HepG2 (cell line): ENCODE measurements around the gene C2orf76. TPM values are rescaled to one million over a fixed set of nuclear protein-coding genes. Genes with fewer than 3 reads are reported as not detected.

Source experiments
- ATAC-seq: fragments of 200-7000 bp; cut with Tn5 transposase; 3 replicates; pipeline ENCODE4 v1.9.1; 2020; ENCODE audit warnings: mild to moderate bottlenecking, moderate library complexity
- BruUV-seq: library from RNA; stranded (reverse); fragments of 400-500 nt; replicated peaks from 2 replicates; lab custom pipeline; 2021; lab: Mats Ljungman, UMichigan
- CTCF ChIA-PET: fragments of 300-600 bp; formaldehyde crosslinking; extraction: SDS; loops from one replicate; lab custom pipeline; 2021; ENCODE audit warnings: low total read pairs, inconsistent platforms, low intra/inter-chr PET ratio; lab: Yijun Ruan, JAX
- POLR2A ChIA-PET: fragments of 350-600 bp; sonication (Branson Sonifier 250); formaldehyde crosslinking; loops from one replicate; lab custom pipeline; 2020; ENCODE audit warnings: antibody characterized with exemption, inconsistent platforms; lab: Yijun Ruan, JAX
- DNase-seq: peaks from one replicate; pipeline ENCODE4 v3.0.0-alpha.2; 2015; ENCODE audit warnings: low spot score
- FAIRE-seq: peaks from 3 replicates; lab custom pipeline; 2011; peaks lifted over from hg19 to GRCh38; lab: Jason Lieb, UNC
- H2AFZ ChIP-seq: one replicate; pipeline ENCODE4 v1.6.1; 2011; ENCODE audit warnings: low read length, inconsistent platforms
- H3K27ac ChIP-seq: fragments of 300-600 bp; 3 replicates; pipeline ENCODE4 v1.8.0; 2011; ENCODE audit warnings: mixed run types, mild to moderate bottlenecking, mixed read lengths, low read length, inconsistent platforms; ENCODE audit not compliant: insufficient read depth; ENCODE audit errors: extremely low read length
- H3K27me3 ChIP-seq, 2 experiments: fragments of 200-600 bp in 1 of 2; 2 replicates in 1 of 2; 3 replicates in 1 of 2; pipeline versions ENCODE4 v1.6.0 to v1.8.0; 2011; ENCODE audit warnings: low read length in 2 of 2, mild to moderate bottlenecking in 2 of 2, moderate library complexity in 2 of 2, inconsistent platforms in 1 of 2; ENCODE audit not compliant: insufficient read depth in 2 of 2, control insufficient read depth in 1 of 2
- H3K36me3 ChIP-seq, 2 experiments: fragments of 200-600 bp in 1 of 2; replicated peaks in 1 of 2; 2 replicates in 1 of 2; 3 replicates in 1 of 2; pipeline versions ENCODE4 v1.5.1 to v1.8.0; 2011; ENCODE audit warnings: low read length in 2 of 2, inconsistent platforms in 1 of 2; ENCODE audit not compliant: insufficient read depth in 2 of 2, control insufficient read depth in 1 of 2
- H3K4me1 ChIP-seq: 2 replicates; pipeline ENCODE4 v1.5.1; 2012; ENCODE audit warnings: low read length, inconsistent platforms; ENCODE audit not compliant: insufficient read depth
- H3K4me2 ChIP-seq: 2 replicates; pipeline ENCODE4 v1.6.0; 2011; ENCODE audit warnings: low read depth, low read length, inconsistent platforms
- H3K4me3 ChIP-seq, 3 experiments: fragments of 200-600 bp in 1 of 3; sonication (generic), shearing (Covaris generic) in 1 of 3; replicated peaks in 1 of 3; 2 replicates each; pipeline ENCODE4 v1.5.1; 2011 to 2016; ENCODE audit warnings: low read length in 3 of 3, inconsistent platforms in 2 of 3, low read depth in 2 of 3, mild to moderate bottlenecking in 2 of 3, control low read depth in 1 of 3, mixed read lengths in 1 of 3; ENCODE audit not compliant: insufficient read depth in 1 of 3
- H3K79me2 ChIP-seq: one replicate; pipeline ENCODE4 v1.6.1; 2011; ENCODE audit warnings: low read length, inconsistent platforms; ENCODE audit not compliant: insufficient read depth
- H3K9ac ChIP-seq: 2 replicates; pipeline ENCODE4 v1.6.0; 2011; ENCODE audit warnings: mild to moderate bottlenecking, low read depth, low read length, inconsistent platforms; ENCODE audit not compliant: insufficient read depth
- H3K9me3 ChIP-seq: 2 replicates; pipeline ENCODE4 v1.5.1; 2012; ENCODE audit warnings: mild to moderate bottlenecking, low read length
- H4K20me1 ChIP-seq: 2 replicates; pipeline ENCODE4 v1.6.0; 2011; ENCODE audit warnings: inconsistent platforms, mild to moderate bottlenecking, low read length, moderate library complexity; ENCODE audit not compliant: insufficient read depth
- DBP ChIP-seq: sonication (generic); formaldehyde crosslinking; IDR thresholded peaks from 2 replicates; pipeline ENCODE4 v1.4.0; 2020; ENCODE audit warnings: missing genetic modification reagents; ENCODE audit errors: not compliant biosample characterization
- GRHL1 ChIP-seq: sonication (generic); formaldehyde crosslinking; conservative IDR thresholded peaks from 2 replicates; pipeline ENCODE4 v1.8.0; 2022; ENCODE audit warnings: missing genetic modification reagents
- HNF4A ChIP-seq: sonication (generic); formaldehyde crosslinking; IDR thresholded peaks from 2 replicates; pipeline ENCODE4 v1.4.0; 2020; ENCODE audit warnings: missing genetic modification reagents
- KDM6A ChIP-seq: IDR thresholded peaks from 2 replicates; pipeline ENCODE4 v1.6.1; 2016; ENCODE audit warnings: low read depth
- MLX ChIP-seq: IDR thresholded peaks from 2 replicates; pipeline ENCODE4 v1.6.1; 2016
- TAF15 ChIP-seq: fragments of 200-400 bp; formaldehyde crosslinking; IDR thresholded peaks from one replicate; pipeline ENCODE4 v1.6.1; 2018; ENCODE audit warnings: mild to moderate bottlenecking, low read depth, low read length; ENCODE audit not compliant: poor library complexity, severe bottlenecking
- TARDBP ChIP-seq: sonication (generic); formaldehyde crosslinking; IDR thresholded peaks from 2 replicates; pipeline ENCODE4 v1.8.0; 2022; ENCODE audit warnings: mild to moderate bottlenecking, missing genetic modification reagents
- TEAD2 ChIP-seq: sonication (generic); formaldehyde crosslinking; IDR thresholded peaks from 2 replicates; pipeline ENCODE4 v1.9.0; 2021; ENCODE audit warnings: missing genetic modification reagents
- TOE1 ChIP-seq: sonication (generic); formaldehyde crosslinking; IDR thresholded peaks from 2 replicates; pipeline ENCODE4 v1.4.0; 2020; ENCODE audit warnings: mild to moderate bottlenecking, missing genetic modification reagents
- ZBTB7A ChIP-seq: sonication (generic); formaldehyde crosslinking; IDR thresholded peaks from 2 replicates; pipeline ENCODE4 v1.8.0; 2022; ENCODE audit warnings: mild to moderate bottlenecking, missing genetic modification reagents
- ZFAT ChIP-seq: sonication (generic); formaldehyde crosslinking; conservative IDR thresholded peaks from 2 replicates; pipeline ENCODE4 v1.8.1; 2023; ENCODE audit warnings: missing genetic modification reagents, inconsistent platforms
- ZFYVE20 ChIP-seq: sonication (generic); formaldehyde crosslinking; IDR thresholded peaks from 2 replicates; pipeline ENCODE4 v1.8.0; 2023; ENCODE audit warnings: low read depth, mild to moderate bottlenecking, moderate library complexity, missing genetic modification reagents, borderline replicate concordance
- ZNF382 ChIP-seq: sonication (generic); formaldehyde crosslinking; IDR thresholded peaks from 2 replicates; pipeline ENCODE4 v1.5.0; 2020; ENCODE audit warnings: missing genetic modification reagents, mild to moderate bottlenecking, borderline replicate concordance
- ZNF407 ChIP-seq: sonication (generic); formaldehyde crosslinking; IDR thresholded peaks from one replicate; pipeline ENCODE4 v1.5.1; 2020; ENCODE audit warnings: mild to moderate bottlenecking, missing genetic modification reagents; ENCODE audit errors: not compliant biosample characterization
- WGBS: methylation state at CpG from one replicate; pipeline ENCODE4 v1.1.6; 2017; ENCODE audit warnings: low lambda C conversion rate; 5-methylcytosine and 5-hydroxymethylcytosine counted together
- in situ Hi-C: cut with HindIII; loops from 2 replicates; pipeline ENCODE4 v1.10.0; 2017; ENCODE audit warnings: low pct_unique_long_range_greater_than_20kb; ENCODE audit not compliant: extremely low pct_ligation_motif_present
- intact Hi-C: fragments of 100-400 bp; cut with micrococcal nuclease; formaldehyde crosslinking; loops from one replicate; pipeline ENCODE4 v1.10.0; 2022; ENCODE audit not compliant: unreplicated experiment
- polyA plus RNA-seq, 8 experiments: library from polyadenylated mRNA; depleted of rRNA in 3 of 8; stranded (reverse) in 7 of 8; unstranded in 1 of 8; fragments of >200 nt; fragmentation: Illumina TruSeq in 4 of 8; extraction: Trizol in 4 of 8; gene quantifications; 2 replicates each; pipeline versions ENCODE4 v1.2.1 to v1.2.3, GENCODE V29; 2011 to 2016; ENCODE audit warnings: low read depth in 4 of 8, missing spikeins in 1 of 8, mixed read lengths in 1 of 8; ENCODE audit not compliant: insufficient read depth in 1 of 8
- total RNA-seq, 5 experiments: library from RNA; depleted of rRNA; stranded (reverse); fragments of >200 nt; fragmentation: Illumina TruSeq; extraction: Trizol; gene quantifications; 2 replicates each; pipeline ENCODE4 v1.2.3, GENCODE V29; 2016; ENCODE audit warnings: low read depth in 1 of 5

C2orf76 gene
- total and polyA plus RNA-seq, 2 of the 13 experiments (the other 11 are each of a cell fraction or from before 2014, with no cell fraction given) = 7.7 to 8.5 TPM

- WGBS = 43% methylated on average over 10 of the region's 10 CpGs
- intact Hi-C loops (no loop called here), in situ Hi-C loops (loop anchor here (10.0 kb wide), 1 partner anchor 269 kb away; no protein-coding TSS in a partner anchor)
- no peak for DNase-seq
- CTCF ChIA-PET = no interaction called here
- H2AFZ ChIP-seq = no peak overlapping the region
- no peaks in the 10 kb centered on the region for H3K36me3 ChIP-seq
- peaks cover 0 to 21% of the 10 kb centered on the region in 2 experiments; a peak in 4 of 5 replicates for H3K27me3 ChIP-seq
- H4K20me1 ChIP-seq = no peaks in the 10 kb centered on the region
- ATAC-seq = no peak
- no peak for FAIRE-seq
- no peak overlapping the region for H3K4me3 ChIP-seq
- H3K4me1 ChIP-seq = no peaks in the 10 kb centered on the region
- H3K9ac ChIP-seq = no peak overlapping the region
- H3K9me3 ChIP-seq = no peaks in the 10 kb centered on the region
- no peaks in the 10 kb centered on the region for H3K79me2 ChIP-seq
- POLR2A ChIA-PET = interaction anchor here (1.1 kb wide), 1 partner anchor 61 kb away, joined by 3 read pairs; the partner anchor contains the start of gene STEAP3
- no peak overlapping the region for H3K27ac ChIP-seq
- no TSS peak for BruUV-seq
- H3K4me2 ChIP-seq = no peak overlapping the region
- TF ChIP-seq TAF15 (no peak), ZFAT (CRISPR knock-in tag) (no peak), GRHL1 (CRISPR knock-in tag) (no peak), MLX (CRISPR knock-in tag) (no peak), DBP (no peak), KDM6A (CRISPR knock-in tag) (no peak), TEAD2 (CRISPR knock-in tag) (no peak), HNF4A (CRISPR knock-in tag) (no peak), ZNF407 (no peak), ZFYVE20 (CRISPR knock-in tag) (no peak), TARDBP (CRISPR knock-in tag) (no peak), TOE1 (CRISPR knock-in tag) (no peak), ZBTB7A (no peak), ZNF382 (CRISPR knock-in tag) (no peak)
These were observed 82.7 kb downstream of the C2orf76 start for GRCh38 chr2:119283873-119284331.
